ENCODE results near the gene KIF21B.
"Not testable (repeated sequence)": the region's sequence is repeated elsewhere in the genome, so short reads cannot be mapped to it uniquely, and the experiment has no call there.

Gene KIF21B

DNA sequence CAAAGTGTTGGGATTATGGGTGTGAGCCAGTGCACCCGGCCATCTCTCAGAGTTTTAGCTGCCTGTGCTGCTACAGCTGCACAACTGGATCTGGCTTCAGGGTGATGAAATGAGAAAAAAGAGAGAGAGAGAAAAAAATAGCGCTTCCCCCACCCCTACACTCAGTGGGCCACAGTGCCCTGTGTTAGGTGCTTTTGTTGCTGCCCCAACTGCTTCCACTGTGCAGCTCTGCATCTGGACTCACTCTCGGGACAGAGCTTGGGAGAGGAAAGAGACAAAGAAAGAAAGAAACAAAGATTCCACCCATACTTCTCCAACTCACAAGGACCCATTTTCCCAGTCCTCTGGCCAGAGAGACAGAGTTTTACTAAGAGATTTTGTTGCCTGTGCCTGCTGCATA lies 78.4 kb downstream of the KIF21B start:
- no peak for DNase-seq (ENCODE audit: low read depth in 3 of 3)

DNA sequence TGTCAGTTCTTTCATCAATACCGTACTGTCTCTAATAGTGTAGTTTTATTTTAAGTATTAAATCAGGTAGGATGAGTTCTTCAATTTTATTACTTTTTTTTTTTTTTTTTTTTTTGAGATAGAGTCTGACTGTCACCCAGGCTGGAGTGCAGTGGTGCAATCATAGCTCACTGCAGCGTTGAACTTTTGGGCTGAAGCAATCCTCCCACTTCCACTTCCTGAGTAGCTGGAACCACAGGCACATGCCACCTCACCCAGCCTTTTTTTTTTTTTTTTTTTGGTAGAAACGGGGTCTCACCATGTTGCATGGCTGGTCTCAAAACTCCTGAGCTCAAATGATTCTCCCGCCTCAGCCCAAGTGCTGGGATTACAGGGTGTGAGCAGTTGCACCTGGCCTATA lies 84.6 kb downstream of the KIF21B start:
- no peak for DNase-seq (ENCODE audit: low read depth in 3 of 3)

DNA sequence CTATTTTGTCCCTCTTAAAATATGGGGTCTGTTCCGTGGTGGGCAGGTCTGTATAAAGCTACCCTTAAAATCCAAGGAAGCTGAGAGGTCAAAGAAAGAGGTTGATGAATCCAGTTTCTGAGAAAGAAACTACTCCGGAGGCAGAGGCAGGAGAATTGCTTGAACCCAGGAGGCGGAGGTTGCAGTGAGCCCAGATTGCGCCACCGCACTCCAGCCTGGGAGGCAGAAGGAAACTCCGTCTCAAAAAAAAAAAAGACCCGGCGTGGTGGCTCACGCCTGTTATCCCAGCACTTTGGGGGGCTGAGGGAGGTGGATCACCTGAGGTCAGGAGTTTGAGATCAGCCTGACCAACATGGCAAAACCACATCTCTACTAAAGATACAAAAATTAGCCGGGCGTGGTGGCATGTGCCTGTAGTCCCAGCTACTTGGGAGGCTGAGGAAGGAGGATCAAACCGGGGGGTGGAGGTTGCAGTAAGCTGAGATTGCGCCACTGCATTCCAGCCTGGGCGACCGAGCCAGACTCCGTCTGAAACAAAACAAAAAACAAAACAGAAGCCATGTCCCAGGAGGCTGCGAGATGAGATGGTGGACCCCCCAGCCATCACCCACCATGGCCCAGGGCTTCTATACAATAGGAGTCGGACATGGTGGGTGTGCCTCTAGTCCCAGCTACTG lies 88.1 kb downstream of the KIF21B start:
- DNase-seq (ENCODE audit: low read depth in 3 of 3), result not testable (repeated sequence)

DNA sequence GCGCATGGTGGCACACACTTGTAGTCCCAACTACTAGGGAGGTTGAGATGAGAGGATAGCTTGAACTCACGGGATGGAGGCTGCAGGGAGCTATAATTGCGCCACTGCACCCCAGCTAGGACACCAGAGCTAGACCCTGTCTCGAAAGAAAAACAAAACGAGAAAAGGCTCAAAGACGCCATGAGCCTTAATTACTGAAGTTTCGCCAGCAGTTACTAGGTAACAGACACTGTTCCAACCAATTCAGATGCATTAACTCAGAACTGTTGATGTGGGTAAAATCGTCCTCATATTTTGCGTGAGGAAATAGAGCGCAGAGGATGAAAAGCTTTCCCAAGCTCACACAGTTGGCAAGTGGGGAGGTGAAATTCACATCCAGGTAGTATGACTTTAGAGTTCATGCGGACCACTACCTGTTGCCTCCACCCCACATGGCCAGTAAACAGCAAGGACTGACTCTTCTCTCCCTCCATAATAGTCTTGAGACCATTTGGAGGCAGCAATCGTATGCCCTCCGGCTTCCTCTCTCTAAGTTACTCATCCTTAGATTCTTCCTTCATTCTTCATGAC lies 88.8 kb downstream of the KIF21B start:
- DNase-seq (ENCODE audit: low read depth in 3 of 3), result no peak

- DNase-seq (ENCODE audit: low read depth in 3 of 3), result no peak
Measured at GRCh38 chr1:200931776-200932175, 91.7 kb downstream of the KIF21B start.

- not testable (repeated sequence) for DNase-seq (ENCODE audit: low read depth in 3 of 3)
Measured at GRCh38 chr1:200930285-200930684, 93.2 kb downstream of the KIF21B start.

DNA sequence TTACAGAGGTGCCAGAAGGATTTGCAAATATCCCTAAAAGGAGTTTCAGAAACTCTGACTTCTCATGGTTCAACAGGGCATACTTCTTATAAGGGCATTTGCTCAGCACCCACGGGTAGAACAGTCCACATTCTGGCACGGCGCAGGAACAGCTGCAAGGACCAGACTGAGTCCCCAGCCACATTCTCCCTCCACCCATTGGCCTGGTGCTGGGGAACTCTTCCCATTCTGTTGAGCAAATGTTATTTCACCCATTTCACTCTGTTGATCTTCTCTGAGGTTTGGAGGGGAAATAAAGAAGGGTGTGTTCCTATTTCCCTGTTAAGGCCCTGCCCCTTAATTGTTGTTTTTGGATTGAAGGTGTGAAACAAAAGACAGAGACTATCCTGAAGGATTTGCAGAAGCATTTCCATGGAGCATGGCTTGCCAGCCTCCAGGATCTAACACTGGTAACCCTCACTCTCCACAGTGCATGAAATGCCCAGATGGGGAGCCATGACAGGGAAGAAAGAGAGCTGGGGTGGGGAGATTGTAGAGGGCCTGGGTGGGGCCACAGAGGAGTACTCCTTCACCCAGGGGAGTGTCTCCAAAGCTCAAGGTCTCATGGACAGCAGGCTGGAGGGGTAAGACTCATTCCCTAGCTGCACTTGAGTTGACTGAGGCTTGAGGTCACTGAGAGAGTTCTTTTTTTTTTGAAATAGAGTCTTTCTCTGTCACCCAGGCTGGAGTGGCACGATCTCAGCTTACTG lies 93.8 kb downstream of the KIF21B start:
- DNase-seq (ENCODE audit: low read depth in 3 of 3), result no peak

DNA sequence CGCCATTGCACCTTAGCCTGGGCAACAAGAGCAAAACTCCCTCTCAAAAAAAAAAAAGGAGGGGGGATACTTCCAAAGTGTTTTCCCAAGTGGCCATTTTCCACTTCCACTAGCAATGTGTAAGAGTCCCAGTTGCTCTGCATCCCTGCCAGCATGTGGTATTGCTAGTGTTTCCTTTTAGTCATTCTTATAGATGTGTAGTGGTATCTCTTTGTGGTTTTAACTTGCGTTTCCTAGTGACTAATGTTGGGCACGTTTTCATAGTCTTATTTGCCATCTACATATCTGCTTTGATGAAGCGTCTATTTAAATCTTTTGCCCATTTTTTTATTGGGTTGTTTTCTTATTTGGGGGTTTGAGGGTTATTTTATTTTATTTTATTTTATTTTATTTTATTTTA lies 97.7 kb downstream of the KIF21B start:
- DNase-seq (ENCODE audit: low read depth in 3 of 3), result no peak

DNA sequence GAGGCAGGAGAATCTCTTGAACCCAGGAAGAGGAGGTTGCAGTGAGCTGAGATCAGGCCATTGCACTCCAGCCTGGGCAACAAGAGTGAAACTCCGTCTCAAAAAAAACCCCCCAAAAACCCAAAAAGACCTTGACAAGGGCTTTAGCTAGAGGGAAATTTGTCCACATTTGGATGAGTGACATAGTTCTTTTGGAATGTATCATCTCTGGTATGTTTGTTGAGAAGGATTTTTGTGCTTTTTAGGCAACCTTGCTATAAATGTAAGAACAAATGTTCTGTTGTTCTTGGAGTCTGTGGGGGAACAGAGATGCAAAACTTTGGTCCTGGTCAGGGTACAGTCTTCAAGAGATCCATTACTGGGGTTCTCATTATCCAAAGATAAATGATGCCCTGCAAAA lies 99.9 kb downstream of the KIF21B start:
- DNase-seq (ENCODE audit: low read depth in 3 of 3), result no peak

- no peak for DNase-seq (ENCODE audit: low read depth in 3 of 3)
Measured at GRCh38 chr1:200922406-200922805, 101.1 kb downstream of the KIF21B start.

DNA sequence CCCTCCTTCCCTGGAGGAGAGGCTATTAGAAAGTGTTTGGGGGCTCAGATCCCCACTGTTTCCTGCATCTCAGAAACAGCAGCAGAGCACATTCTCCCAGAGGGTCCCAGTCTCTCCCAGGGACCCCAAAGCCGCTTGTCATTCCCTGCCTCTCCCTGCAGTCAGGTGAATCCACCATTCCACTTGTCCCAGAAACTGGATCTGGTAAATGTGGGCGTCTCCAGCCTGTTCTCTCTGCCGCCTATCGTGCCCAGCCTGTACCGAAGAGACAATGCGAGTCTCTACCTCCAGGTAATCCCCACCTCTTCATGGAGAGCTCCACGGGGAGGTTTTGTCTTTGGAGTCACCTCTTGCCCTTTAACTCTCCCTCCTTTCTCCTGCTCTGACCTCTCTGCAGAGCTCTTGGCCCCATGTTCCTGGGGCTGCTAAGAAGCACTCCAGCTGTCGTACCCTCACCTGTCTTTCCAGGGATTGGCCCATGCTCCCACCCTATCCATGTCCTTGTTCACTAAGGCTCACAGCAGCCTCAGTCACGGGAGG lies 101.9 kb downstream of the KIF21B start:
- no peak for DNase-seq (ENCODE audit: low read depth in 3 of 3)
